Epidermal melanocyte (primary cell): ENCODE data around the gene ABAT.
"Not testable (repeated sequence)": the region's sequence is repeated elsewhere in the genome, so short reads cannot be mapped to it uniquely, and the experiment has no call there.

Experiments
- DNase-seq: peaks from one replicate; pipeline ENCODE4 v3.0.0; 2011; ENCODE audit warnings: low spot score; ENCODE audit not compliant: insufficient read length

ABAT gene

DNA sequence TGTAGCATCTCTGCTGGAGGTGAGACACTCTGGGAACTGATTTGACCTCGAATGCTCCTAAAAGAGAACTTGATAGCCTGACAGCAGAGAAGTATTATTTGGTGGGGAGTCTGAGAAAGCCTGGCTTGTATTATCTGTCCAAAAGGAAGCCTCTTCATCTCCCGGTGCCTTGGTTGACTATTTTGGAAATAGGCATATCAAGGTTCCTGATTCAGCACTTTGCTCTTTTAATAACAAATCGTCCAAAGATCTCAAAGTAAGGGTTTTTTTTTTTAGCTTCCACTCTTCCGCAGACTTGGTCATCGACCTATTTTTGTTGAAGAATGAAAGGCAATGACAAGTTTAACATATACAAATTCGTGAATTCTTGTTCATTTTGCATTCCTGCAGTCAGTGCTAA is 108.3 kb downstream of the ABAT start:
- DNase-seq = no peak

DNA sequence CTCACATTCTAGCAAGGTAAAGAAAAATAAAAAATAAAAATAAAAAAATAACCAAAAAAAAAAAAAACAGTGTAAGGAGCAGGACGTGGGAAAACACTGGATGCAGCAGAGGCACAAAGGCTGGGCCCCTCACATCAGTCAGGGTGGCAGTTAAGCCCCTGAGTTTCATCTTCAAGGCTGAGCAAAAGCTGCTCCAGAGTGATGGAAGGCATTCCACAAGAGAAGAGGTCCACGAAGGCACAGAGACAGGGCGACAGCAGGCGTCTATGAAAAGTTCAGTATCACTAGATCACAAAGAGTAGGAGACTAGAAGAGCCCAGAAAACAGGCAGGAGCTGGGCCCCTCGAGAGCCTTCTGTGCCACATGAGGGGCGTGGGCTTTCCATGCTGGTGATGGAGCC is 111.0 kb downstream of the ABAT start:
- no peak for DNase-seq

DNA sequence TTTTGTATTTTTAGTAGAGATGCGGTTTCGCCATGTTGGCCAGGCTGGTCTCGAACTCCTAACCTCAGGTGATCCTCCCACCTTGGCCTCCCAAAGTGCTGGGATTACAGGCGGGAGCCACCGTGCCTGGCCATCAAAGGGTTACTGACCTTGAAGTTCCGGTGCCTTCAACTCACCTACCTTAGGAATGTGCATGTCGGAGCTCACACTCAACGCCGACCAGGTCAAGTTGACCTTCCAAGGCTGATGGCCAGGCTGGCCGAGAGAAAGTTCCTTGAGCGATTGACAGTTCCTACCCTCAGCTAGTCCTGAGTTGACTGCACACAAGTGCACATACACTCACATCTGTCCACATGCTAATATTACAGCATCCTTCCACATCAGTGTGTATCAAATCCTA is 111.9 kb downstream of the ABAT start:
- not testable (repeated sequence) for DNase-seq

DNA sequence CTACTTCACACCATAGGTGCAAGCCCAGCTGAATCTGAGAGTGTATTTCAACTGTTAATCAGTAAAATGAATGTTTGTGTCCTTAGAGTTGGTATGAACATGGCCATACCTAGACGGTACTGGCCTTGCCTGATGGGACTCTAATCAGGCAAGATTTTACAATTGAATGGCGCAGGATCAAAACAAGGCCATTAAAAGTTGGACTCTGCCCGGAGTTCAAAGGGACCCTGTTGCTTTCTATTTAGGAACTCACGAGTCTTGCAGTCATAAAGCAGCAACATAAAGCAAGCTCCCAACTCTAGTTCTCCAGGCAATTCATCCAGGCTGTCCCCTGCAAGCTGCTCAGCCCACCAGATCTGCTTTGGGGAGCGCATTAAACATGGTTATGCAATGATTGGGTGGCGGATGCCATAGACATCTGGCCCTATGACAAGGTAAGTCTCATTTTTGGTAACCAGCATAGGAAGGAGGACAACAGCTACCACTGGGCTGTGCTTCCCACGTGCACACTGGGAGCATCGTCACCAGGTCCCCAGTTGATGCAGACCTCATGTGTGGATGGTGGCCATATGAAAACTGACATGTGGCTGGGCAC is 114.3 kb downstream of the ABAT start:
- no peak for DNase-seq

DNA sequence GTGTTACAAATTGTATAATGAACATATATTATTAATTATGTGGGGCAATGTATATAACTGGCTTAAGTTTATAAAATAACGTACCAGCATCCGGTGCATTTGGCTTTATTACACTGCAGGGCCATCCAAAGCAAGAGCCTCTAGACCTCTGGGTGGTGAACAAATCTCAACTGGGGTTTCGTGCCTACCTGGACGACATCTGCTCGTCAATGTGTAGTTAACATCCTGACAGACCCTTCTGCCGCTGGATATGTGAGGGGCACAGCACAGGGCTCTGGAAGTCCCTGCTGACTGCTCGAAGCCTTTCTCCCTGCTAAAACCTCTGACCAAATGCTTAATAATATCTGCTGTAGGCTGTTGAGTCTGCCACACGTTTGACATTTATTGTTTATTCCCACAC is 120.7 kb downstream of the ABAT start:
- no peak for DNase-seq

DNA sequence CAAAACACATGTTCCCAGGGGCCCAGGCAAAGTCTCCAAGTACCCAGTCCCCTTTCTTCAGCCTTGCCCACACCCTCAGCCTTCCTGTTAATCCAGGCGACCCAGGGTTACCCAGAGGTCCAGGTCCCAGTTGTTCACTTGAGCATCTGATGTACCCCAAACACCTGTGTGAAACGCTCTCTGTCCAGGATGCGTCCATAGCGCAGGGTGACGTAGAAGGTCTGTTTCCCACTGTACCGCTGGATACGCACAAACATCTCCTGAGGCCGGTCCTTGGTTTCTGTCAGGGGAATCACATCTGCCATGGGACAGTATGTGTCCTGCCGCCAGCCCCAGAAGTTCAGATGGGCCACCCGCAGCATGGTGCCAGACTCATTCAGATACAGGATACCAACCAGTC is 121.4 kb downstream of the ABAT start:
- no peak for DNase-seq

DNA sequence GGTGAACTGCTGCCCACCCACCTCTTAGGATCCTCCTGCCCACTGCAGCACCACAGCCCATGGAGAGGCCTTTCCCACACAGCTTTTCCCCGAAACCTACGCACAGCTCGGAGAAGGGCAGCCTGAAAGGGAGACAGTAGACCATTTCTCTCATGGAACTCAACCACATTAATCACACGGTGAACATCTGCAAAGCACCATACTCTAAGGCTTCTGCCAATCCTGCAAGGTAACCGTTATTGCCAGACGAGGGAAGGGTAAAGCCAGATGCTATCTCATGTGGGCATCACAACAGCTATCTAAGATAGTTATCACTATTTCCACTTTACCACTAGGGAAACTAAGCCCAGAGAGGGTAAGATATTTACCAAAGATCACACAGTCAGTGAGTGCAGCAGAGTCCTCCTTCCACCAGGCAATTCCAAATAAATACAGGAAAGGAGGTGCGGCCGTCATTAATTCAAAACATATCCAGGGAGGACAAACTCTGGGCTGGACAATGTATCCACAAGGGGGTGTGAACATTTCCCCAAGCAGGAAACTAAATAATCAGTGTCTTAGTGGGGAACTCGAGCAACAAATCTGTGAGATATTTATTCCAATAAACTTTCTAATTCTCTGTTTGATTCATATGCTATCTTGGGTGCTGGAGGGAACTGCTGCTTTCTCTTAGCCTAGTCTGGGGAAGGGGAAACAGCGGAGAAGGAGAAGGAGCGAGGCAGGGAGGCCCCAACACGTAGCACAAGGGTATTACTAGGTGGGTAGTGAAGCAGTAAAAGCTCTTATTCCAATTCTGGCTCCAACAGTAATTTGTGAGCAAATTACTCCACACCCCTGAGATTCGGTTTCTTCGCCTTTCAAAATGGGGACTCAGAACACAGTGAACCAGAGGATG is 122.3 kb downstream of the ABAT start:
- DNase-seq = no peak

DNA sequence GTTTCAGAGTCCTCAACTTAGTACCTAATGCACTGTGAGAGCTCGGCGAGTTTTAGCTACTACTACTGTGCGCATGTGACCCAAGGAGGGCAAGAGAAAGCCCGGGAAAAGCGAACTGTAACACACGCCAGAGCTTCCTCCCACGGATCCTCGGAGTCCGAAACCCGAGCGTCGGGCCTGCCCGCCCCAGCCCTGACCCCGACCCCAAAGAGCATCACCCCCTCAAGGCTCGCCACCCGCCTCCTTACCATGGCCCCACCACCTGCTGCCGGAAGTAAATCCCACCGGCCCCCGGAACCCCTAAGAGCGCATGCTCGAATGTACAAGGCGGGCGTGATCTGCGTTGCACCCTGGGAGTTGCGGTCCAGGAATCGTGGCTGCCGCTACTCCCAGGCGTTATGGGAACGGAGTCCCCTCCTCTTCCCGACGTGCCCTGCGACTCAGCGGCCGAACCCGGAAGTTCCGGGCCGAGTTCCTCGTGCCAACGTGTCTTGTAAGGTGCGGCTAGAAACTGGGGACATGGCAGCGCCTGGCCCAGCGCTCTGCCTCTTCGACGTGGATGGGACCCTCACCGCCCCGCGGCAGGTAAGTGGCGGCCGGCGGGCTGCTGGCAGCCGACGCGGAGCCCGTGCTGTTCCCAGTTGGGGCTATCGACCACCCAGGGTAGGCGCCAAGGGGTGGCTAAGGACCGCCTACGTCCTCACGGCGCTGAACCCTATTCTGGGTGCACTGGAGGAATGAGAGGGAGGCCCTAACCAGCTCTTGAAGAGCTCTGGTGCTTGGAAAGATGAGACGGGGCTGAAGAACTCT is 123.2 kb downstream of the ABAT start, which contains the start of the genes PMM2 and TMEM186:
TSS of gene PMM2 (plus strand) at position 476 of the 810 bp plus-strand sequence. CDS start at position 520, 44 bp downstream.
TSS of gene TMEM186 (minus strand) at position 276 of the 810 bp plus-strand sequence. CDS start at position 251, 25 bp downstream.
- peak; percentile 96 for DNase-seq

DNA sequence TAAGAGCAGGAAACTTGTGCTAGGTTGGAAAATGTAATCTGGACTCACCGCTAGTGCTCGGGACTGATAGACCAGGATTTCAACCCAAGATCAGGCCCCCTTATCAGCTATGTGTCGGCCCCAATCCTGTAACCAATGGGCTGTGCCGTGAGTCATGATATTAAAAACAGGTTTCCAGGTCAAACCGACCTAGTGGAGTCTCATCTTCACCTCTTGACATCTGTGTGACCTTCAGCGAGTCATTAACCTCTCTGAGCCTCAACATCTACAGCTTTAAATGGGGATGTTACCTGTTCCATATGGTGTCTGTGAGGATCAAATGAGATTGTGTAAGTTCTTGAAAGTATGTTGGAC is 123.7 kb downstream of the ABAT start:
- DNase-seq = no peak

DNA sequence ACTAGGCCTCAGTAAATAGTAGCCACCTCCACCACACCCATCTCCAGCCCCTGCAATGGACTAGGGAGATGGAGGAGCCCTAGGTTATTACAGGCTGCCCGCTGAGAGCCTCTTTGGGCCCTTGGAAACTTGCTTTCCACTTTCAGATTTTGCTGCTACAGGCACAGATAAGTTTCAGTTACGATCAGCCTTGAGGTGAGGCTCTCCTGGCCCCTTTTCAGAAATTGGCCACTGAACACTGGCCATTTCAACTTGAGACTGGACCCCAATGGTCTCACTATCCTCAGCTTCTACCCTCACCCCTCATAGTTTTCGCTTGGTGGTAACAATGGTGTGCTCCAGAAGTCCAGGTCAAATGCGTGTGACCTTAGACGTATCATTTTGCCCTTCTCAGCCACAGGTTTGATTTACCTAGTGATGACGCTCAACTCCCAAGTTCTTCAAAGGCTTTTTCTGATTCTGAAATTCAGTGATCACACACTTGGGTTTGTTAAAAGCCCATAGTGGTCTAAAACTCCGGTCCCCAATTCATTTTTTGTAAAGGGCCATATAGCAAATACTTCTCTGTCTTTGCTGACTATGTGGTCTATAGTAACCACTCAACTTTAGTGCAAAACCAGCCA is 124.2 kb downstream of the ABAT start:
- no peak for DNase-seq

DNA sequence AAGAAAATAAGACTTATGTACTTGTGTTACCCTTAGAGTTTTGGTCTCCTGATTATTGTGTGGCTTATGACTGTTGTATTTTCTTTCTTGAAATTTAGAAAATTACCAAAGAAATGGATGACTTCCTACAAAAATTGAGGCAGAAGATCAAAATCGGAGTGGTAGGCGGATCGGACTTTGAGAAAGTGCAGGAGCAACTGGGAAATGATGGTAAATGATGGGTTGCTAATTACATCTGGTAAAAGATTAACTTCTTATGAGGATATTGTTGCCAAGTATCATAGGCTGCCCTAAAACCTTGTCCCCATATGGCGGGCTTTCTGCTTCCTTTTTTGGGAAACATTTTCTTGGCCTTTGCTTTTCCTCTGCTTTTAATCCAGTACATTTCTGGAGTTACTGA is 127.3 kb downstream of the ABAT start:
- DNase-seq = no peak

DNA sequence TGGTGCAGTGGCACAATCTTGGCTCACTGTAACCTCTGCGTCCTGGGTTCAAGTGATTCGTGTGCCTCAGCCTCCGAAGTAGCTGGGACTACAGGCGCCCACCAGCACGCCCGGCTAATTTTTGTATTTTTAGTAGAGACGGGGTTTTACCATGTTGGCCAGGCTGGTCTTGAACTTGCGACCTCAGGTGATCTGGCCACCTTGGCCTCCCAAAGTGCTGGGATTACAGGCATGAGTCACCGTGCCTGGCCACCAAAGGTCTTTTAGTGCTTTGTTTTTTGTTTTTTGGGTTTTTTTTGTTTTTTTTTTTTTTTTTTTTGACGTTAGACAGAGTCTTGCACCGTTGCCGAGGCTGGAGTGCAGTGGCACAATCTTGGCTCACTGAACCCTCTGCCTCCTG is 129.3 kb downstream of the ABAT start:
- not testable (repeated sequence) for DNase-seq

DNA sequence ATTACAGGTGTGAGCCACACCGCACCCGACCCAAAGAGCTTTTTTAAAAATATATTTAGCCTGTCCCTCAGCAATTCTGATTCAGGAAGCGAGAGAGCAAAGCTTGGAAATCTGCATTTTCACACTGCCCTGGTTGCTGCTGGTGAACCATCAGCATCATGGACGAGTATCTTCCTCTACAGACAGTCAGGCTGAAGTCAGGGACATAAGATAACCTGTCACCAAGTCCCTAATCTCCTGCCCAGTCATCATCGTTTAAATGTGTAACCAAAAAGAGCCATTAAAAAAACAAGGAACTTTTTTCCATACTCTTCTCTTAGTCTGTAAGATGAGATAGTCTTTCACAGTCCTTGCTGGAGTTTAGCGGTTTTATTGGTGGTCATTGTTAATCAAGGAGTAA is 129.9 kb downstream of the ABAT start:
- no peak for DNase-seq

DNA sequence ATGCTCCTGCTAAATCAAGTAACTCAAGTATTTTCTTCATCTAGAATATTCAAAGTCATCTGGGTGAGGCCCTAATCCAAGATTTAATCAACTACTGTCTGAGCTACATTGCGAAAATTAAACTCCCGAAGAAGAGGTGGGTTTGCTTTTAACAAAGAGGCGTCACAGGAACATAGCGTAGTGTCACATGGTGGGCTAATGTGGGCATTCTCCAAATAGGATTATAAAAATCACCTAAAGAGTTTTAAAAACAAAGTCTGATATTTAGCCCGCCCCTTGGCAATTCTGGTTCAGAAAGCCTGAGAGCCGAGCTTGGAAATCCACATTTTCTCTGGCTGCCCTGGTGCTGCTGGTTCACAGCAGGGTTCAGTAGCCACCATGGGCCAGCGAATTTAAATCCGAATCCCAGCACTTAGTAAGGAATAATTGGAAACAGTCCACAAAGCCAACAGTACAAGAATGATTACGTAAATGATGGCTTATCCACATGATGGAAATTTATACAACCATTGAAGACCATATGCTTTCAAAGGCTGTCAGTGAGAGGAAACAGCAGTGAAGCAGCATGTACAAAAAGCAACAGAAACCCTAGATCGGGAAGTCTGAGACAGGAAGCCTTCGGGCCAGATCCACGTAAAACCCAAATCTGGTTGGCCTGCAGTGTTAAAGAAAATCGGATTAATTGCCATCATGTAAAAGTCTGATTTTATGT is 132.0 kb downstream of the ABAT start:
- DNase-seq = no peak

DNA sequence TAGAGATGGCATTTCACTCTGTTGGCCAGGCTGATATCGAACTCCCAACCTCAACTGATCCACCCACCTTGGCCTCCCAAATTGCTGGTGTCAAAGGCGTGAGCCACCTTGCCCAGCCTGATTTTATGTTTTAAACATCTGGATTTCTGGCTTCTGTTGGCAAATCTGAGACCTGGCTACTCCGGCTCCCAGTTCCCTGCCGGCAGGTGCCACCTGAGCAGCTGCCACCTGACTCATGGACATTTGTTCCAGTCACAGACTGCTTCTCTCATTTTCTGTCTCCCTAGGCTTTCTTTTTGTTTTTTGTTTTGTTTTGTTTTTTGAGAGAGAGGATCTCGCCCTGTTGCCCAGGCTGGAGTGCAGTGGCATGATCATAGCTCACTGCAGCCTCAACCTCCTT is 132.8 kb downstream of the ABAT start:
- no peak for DNase-seq

DNA sequence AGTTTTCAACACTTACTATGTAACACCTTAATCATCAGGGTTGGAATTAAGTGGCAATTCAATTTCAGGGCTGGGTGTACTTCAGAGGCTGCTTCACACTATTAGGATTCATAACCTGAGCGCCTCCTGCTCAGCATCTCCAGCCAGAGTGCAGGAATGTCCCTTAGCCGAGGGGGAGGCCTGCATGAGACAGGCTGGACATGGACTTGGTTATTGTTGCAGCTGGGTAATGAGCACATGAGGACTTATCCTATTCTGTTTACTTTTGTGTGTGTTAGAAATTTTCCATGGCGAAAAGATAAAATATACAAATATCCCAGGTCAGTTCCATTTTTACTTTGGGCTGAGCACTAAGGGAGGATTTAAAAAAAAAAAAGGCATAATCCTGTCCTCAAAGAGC is 133.6 kb downstream of the ABAT start:
- DNase-seq = no peak

DNA sequence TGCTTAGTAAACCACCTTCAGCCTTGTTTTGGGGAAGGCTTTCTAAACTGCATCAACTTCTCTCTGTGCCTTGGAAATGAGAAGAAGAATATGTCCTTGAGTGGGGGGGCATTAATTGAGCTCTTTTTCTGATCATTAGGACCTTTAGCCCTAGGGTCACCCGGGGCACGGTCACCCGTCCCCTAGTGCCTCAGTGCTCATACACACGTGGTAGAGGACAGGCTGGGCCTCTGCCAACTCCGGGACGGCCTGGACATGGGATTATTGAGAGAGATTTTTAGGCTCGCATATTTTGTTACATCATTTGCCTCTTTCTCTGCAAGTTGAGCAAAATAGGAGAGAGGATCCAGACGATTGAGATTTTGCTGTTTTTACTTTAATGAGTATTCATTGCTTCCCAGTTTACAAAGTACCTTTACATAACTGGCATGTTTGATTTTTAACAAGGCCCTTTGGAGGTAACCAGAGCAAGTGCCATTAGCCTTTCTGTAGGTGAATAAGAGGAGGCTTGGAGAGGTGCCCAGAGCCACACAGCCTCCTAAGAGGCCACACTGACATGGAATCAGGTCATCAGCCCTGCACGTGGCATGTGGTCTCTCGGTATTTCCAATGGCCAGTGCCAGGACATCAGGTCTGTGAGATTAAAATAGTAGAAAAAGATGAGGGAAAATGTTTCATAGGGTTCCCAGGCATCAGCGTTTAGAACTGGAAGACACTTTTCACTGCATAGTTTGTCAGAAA is 134.4 kb downstream of the ABAT start:
- no peak for DNase-seq

DNA sequence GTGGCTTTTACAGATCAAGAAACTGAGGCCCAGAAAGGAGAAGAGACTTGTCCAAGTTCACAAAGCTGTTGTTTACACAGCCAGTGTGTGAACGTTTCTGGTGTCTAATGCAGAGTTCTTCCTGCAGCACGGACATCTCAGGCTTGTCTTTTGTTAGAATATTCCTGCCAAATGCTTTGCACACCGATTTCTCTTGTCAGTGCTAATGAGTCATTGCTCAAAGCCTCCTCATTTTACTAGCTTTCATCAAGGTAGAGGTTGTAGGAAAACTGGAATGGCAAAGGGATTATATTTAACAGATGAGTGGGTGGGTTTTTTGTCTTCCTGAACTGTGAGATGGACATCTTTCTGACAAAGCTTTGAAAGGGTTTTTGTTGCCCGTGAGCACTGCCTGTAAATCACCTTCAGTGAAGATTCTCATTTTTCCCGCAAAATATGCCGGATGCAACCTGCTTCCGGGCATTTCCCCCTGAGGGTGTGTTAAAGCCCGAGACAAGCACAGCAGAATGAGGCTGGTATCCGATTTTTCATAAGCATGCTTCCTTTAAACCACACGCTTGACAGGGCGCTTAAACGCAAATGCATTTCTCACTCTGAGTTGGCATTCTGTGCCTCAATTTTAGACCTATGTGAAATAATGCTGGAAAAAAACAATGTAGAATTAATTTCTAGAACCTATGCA is 137.9 kb downstream of the ABAT start:
- no peak for DNase-seq

DNA sequence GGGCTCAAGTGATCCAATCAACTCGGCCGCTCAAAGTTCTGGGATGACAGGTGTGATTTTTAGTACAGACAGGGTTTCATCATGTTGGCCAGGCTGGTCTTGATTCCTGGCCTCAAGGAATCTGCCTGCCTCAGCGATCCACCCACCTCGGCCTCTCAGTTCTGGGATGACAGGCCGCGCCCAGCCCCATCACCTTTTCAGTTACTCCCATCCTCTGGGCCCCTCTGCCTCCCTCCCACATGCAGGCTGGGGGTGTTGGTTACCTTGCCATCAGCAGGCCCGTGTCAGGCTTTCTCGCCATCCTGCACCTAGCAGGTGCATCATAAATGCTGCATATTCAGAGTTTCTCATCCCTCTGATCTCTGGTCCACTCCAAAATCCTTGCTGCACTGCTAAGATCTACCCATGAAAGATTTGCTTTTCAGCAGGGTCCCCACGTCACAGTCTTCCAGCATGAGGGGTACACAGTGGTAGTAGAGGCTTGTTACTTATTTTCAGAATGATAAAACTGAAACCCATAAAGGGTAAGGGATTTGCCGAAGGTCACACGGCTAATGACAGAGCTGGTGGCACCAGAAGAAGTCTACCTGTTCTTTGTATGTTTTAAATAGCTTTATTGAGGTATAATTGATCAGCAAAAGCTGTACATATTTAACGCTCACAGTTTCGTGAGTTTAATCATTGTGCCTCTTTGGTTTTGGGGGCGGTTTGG is 139.8 kb downstream of the ABAT start:
- no peak for DNase-seq
